Measurements from ENCODE around the gene MAVS.
"Not testable (repeated sequence)": the region's sequence is repeated elsewhere in the genome, so short reads cannot be mapped to it uniquely, and the experiment has no call there.

Gene MAVS

GRCh38 chr20:3828798-3829197, 17.8 kb upstream of the MAVS start:
- no peak for DNase-seq (ENCODE audit: extremely low spot score)
- TF ChIP-seq CTCF (IDR thresholded peaks at IDR 0.05; ENCODE audit: control extremely low read depth, extremely low read depth, low read depth, missing control alignments), result no peak
- CTCF ChIA-PET, result no interaction called here
- POLR2A ChIA-PET, result no interaction called here

- DNase-seq (ENCODE audit: extremely low spot score); POLR2A ChIA-PET: not testable (repeated sequence)
- CTCF ChIA-PET, result interaction anchor here (1.0 to 1.6 kb wide), 2 partner anchors 9 to 10 kb away, joined by 4 to 5 read pairs; partner anchors contain the start of gene AP5S1
Measured at GRCh38 chr20:3829891-3830290, 16.7 kb upstream of the MAVS start.

- no peak for TF ChIP-seq CTCF (IDR thresholded peaks at IDR 0.05; ENCODE audit: control extremely low read depth, extremely low read depth, low read depth, missing control alignments)
- CTCF ChIA-PET, result interaction anchor here (1.5 to 2.1 kb wide), 5 partner anchors 9 to 31 kb away, joined by 4 to 10 read pairs (median 6); partner anchors contain the start of gene AP5S1
- no peak for DNase-seq (ENCODE audit: extremely low spot score)
- POLR2A ChIA-PET, result no interaction called here
Measured at GRCh38 chr20:3836132-3836531, 10.5 kb upstream of the MAVS start.

DNA sequence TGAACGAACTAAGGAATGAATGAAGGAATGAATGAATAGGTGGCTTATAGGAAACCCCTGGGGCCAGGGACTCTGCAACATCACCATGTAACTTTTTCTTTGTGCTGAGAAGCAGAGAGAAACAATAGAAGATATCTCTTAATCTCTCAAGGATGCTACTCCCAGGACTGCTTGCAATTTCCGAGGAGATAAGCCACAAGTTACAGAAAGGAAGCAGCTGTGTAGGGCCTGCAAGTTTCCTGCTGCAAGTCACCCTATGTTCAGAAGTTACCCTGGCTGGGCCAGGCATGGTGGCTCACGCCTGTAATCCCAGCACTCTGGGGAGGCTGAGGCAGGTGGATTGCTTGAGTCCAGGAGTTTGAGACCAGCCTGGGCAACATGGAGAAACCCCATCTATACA, 7.3 kb upstream of the MAVS start:
- no peak for TF ChIP-seq CTCF (IDR thresholded peaks at IDR 0.05; ENCODE audit: control extremely low read depth, extremely low read depth, low read depth, missing control alignments)
- ChIA-PET CTCF (interaction anchor here (0.6 to 2.2 kb wide), 5 partner anchors 11 to 71 kb away, joined by 3 to 8 read pairs (median 3); partner anchors contain the start of genes ADISSP and AP5S1), POLR2A (no interaction called here)
- peak; percentile 15 for DNase-seq (ENCODE audit: extremely low spot score)

DNA sequence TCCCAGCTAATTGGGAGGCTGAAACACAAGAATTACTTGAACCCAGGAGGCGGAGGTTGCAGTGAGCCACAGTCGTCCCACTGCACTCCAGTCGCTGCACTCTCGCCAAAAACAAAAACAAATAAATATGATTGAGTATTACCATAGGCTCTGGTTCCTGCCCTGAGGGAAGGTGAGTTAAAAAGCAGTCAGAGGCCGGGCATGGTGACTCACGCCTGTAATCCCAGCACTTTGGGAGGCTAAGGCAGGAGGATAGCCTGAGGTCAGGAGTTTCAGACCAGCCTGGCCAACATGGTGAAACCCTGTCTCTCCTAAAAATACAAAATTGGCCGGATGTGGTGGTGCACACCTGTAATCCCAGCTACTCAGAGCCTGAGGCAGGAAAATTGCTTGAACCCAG, 6.4 kb upstream of the MAVS start:
- POLR2A ChIA-PET; DNase-seq (ENCODE audit: extremely low spot score): not testable (repeated sequence)
- CTCF ChIA-PET, result interaction anchor here (0.6 to 2.2 kb wide), 3 partner anchors 10 to 72 kb away, joined by 3 to 8 read pairs (median 4); partner anchors contain the start of gene ADISSP

- no peak for TF ChIP-seq CTCF (IDR thresholded peaks at IDR 0.05; ENCODE audit: control extremely low read depth, extremely low read depth, low read depth, missing control alignments)
- CTCF ChIA-PET, result interaction anchor here (1.2 to 1.8 kb wide), 4 partner anchors 13 to 229 kb away, joined by 3 to 7 read pairs (median 4); no protein-coding TSS in a partner anchor
- POLR2A ChIA-PET, result no interaction called here
- DNase-seq (ENCODE audit: extremely low spot score), result peak; percentile 10
Measured at GRCh38 chr20:3842348-3842930, 4.2 kb upstream of the MAVS start.

GRCh38 chr20:3843490-3843889, 3.1 kb upstream of the MAVS start:
- DNase-seq (ENCODE audit: extremely low spot score), result peak; percentile 13
- TF ChIP-seq CTCF (IDR thresholded peaks at IDR 0.05; ENCODE audit: control extremely low read depth, extremely low read depth, low read depth, missing control alignments), result no peak
- ChIA-PET POLR2A (no interaction called here), CTCF (interaction anchor here (0.6 to 1.8 kb wide), 8 partner anchors 12 to 228 kb away, joined by 3 to 7 read pairs (median 3); partner anchors contain the start of gene AP5S1)

DNA sequence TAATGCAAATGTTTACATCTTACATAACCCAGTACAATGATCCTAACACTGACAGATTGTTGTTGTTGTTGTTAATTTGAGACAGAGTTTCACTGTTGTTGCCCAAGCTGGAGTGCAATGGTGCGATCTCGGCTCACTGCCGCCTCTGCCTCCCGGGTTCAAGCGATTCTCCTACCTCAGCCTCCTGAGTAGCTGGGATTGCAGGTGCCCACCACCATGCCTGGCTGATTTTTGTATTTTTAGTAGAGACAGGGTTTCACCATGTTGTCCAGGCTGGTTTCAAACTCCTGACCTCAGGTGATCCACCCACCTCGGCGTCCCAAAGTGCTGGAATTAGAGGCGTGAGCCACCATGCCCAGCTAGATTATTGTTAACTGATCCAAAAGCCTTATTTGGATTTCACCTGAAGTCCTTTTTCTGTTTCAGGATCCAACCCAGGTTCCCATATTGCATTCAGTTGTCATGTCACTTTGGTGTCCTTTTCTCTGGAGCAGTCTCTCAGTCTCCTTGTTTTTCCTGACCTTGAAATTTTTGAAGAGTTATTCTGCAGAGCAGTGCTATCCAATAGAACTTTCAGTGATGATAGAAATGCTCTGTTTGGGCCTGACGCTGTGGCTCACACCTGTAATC, 2.5 kb upstream of the MAVS start:
- CTCF ChIA-PET, result interaction anchor here (1.0 to 2.1 kb wide), 7 partner anchors 11 to 116 kb away, joined by 3 to 11 read pairs (median 3); partner anchors contain the start of gene AP5S1
- POLR2A ChIA-PET; DNase-seq (ENCODE audit: extremely low spot score): not testable (repeated sequence)

Data from GM10248 (cell line).